Peyer's patch (tissue), 4 donors: ENCODE data around the gene EIF4E2. TPM values are rescaled to one million over a fixed set of nuclear protein-coding genes. Genes with fewer than 3 reads are reported as not detected.

Experiments used
- DNase-seq, 3 donors: peaks; one replicate each; pipeline ENCODE4 v3.0.0-alpha.2; 2017 to 2019
- H3K27ac ChIP-seq, 4 donors: fragments of 200-600 bp; sonication (generic); one replicate each; pipeline ENCODE4 v1.5.1; 2016 to 2019
- H3K27me3 ChIP-seq, 2 donors: fragments of 200-600 bp; sonication (generic); one replicate each; pipeline ENCODE4 v1.5.1; 2019
- H3K36me3 ChIP-seq, 3 donors: fragments of 200-600 bp; sonication (generic); one replicate each; pipeline ENCODE4 v1.5.1; 2016 to 2019
- H3K4me1 ChIP-seq, 4 donors: fragments of 200-600 bp; sonication (generic); one replicate each; pipeline ENCODE4 v1.5.1; 2016 to 2019
- H3K4me3 ChIP-seq, 4 donors: fragments of 200-600 bp; sonication (generic); 1 replicate in 3 of 4; 2 replicates in 1 of 4; pipeline ENCODE4 v1.5.1; 2016 to 2019; ENCODE audit warnings: mild to moderate bottlenecking in 1 of 4
- H3K9me3 ChIP-seq, 4 donors: fragments of 200-600 bp; sonication (generic); one replicate each; pipeline ENCODE4 v1.5.1; 2016 to 2019; ENCODE audit warnings: mild to moderate bottlenecking in 1 of 4
- POLR2A ChIP-seq, 2 donors: fragments of 450-650 bp; IDR thresholded peaks; one replicate each; pipeline ENCODE4 v1.5.1; 2017; ENCODE audit warnings: antibody characterized with exemption in 2 of 2, mild to moderate bottlenecking in 2 of 2, moderate library complexity in 2 of 2
- total RNA-seq, 4 donors: library from RNA; depleted of rRNA; stranded (reverse); fragments of >200 nt; gene quantifications; one replicate each; pipeline ENCODE4 v1.1.0, GENCODE V29; 2016
- TF ChIP-seq, protein P1 (sequence below), 6 experiments: fragments of 450-650 bp in 4 of 6; fragments of 200-600 bp in 2 of 6; sonication (generic) in 1 of 6; IDR thresholded peaks; one replicate each; pipeline ENCODE4 v1.5.1; 2017 to 2019; ENCODE audit warnings: antibody characterized with exemption in 6 of 6, mild to moderate bottlenecking in 3 of 6, moderate library complexity in 1 of 6

The EIF4E2 gene
- total RNA-seq, 4 donors from 2014 or later: 33.0 to 51.8 (median 44.1) TPM

- Histone ChIP-seq H3K9me3 (peaks cover 0 to 1% (median under 1%) of the 10 kb centered on the region in 4 donors), H3K27me3 (no peaks in the 10 kb centered on the region), H3K4me3 (no peak overlapping the region), H3K27ac (no peak overlapping the region), H3K4me1 (no peaks in the 10 kb centered on the region), H3K36me3 (no peaks in the 10 kb centered on the region)
- TF ChIP-seq, protein P1, sequence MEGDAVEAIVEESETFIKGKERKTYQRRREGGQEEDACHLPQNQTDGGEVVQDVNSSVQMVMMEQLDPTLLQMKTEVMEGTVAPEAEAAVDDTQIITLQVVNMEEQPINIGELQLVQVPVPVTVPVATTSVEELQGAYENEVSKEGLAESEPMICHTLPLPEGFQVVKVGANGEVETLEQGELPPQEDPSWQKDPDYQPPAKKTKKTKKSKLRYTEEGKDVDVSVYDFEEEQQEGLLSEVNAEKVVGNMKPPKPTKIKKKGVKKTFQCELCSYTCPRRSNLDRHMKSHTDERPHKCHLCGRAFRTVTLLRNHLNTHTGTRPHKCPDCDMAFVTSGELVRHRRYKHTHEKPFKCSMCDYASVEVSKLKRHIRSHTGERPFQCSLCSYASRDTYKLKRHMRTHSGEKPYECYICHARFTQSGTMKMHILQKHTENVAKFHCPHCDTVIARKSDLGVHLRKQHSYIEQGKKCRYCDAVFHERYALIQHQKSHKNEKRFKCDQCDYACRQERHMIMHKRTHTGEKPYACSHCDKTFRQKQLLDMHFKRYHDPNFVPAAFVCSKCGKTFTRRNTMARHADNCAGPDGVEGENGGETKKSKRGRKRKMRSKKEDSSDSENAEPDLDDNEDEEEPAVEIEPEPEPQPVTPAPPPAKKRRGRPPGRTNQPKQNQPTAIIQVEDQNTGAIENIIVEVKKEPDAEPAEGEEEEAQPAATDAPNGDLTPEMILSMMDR (IDR thresholded peaks at IDR 0.05): no peak
- TF ChIP-seq POLR2A (IDR thresholded peaks at IDR 0.05): no peak
- peak in 2 of 3 donors; percentile 42 to 45 for DNase-seq
Observed at GRCh38 chr2:232541195-232541960, 9.1 kb upstream of the EIF4E2 start.

DNA sequence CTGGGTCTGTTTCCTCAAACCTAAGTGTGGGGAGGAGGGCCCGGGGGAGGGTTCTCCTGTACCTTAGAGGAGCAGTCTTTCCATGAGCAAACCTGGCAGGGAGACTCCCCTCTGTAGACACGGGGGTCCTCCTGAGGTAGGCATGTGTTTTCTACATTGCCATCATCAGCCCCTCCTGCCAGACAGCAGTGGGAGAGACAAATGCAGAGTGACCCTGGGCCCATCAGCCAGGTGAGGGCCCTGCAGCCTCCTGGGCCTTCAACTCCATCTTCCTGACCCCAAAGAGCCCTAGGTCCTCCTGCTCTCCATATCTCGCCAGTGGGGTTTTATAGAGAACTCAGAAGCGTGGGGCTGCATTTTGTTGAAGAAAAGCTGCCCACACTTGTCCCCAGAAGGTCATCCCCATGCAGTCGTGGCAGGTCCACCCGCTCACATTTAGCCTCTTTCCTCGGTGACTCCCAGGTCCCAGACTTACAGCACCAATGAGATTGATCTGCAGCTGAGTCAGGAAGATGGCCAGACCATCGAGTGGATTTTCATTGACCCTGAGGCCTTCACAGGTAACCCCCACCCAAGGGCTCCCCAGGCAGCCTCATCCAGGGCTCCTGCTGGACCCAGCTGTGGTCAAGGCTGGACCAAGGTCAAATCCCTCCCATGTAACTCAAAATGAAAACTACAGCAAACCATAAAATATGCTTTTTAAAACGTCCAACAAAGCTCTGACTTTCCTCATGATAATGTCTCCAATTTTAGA, 8.4 kb upstream of the EIF4E2 start:
- Histone ChIP-seq H3K36me3 (no peaks in the 10 kb centered on the region), H3K9me3 (no peaks in the 10 kb centered on the region), H3K27me3 (no peaks in the 10 kb centered on the region), H3K4me3 (no peak overlapping the region), H3K4me1 (no peaks in the 10 kb centered on the region), H3K27ac (no peak overlapping the region)
- DNase-seq: no peak
- TF ChIP-seq, protein P1 (IDR thresholded peaks at IDR 0.05): no peak
- no peak for TF ChIP-seq POLR2A (IDR thresholded peaks at IDR 0.05)

- peak in 2 of 3 donors; percentile 34 to 37 for DNase-seq
- no peaks in the 10 kb centered on the region for H3K9me3 ChIP-seq
- H3K27me3 ChIP-seq: no peaks in the 10 kb centered on the region
- no peak overlapping the region for H3K27ac ChIP-seq
- H3K4me3 ChIP-seq: no peak overlapping the region
- no peaks in the 10 kb centered on the region for H3K4me1 ChIP-seq
- no peak for TF ChIP-seq POLR2A (IDR thresholded peaks at IDR 0.05)
- TF ChIP-seq, protein P1 (IDR thresholded peaks at IDR 0.05): no peak
- no peaks in the 10 kb centered on the region for H3K36me3 ChIP-seq
Observed at GRCh38 chr2:232542715-232543467, 7.6 kb upstream of the EIF4E2 start.

DNA sequence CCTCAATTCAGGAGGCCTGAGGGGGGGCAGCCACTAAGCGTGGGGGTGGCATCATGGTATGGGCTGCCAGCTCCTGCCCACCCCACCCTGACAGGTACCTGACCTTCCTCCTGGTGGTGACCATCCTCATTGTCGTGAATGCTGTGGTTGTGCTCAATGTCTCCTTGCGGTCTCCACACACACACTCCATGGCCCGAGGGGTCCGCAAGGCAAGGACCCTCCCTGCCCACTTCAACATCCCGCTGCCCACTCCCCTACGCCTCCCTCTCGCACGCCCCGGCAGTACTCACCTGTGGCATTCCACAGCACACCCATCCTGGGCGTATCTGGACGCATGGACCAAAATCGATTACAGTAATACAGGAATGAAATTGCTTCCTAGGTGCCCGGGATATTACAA, 7.0 kb upstream of the EIF4E2 start:
- no peaks in the 10 kb centered on the region for H3K36me3 ChIP-seq
- no peaks in the 10 kb centered on the region for H3K9me3 ChIP-seq
- H3K4me1 ChIP-seq: no peaks in the 10 kb centered on the region
- no peak overlapping the region for H3K27ac ChIP-seq
- peak in 1 of 3 donors; percentile 46 for DNase-seq
- H3K4me3 ChIP-seq: no peak overlapping the region
- TF ChIP-seq, protein P1 (IDR thresholded peaks at IDR 0.05): no peak
- no peak for TF ChIP-seq POLR2A (IDR thresholded peaks at IDR 0.05)
- no peaks in the 10 kb centered on the region for H3K27me3 ChIP-seq

GRCh38 chr2:232543928-232544631, 6.4 kb upstream of the EIF4E2 start:
- H3K4me3 ChIP-seq: no peak overlapping the region
- H3K27ac ChIP-seq: no peak overlapping the region
- H3K36me3 ChIP-seq: no peaks in the 10 kb centered on the region
- TF ChIP-seq, protein P1 (IDR thresholded peaks at IDR 0.05): no peak
- TF ChIP-seq POLR2A (IDR thresholded peaks at IDR 0.05): no peak
- DNase-seq: peak in 2 of 3 donors; percentile 42 to 44
- no peaks in the 10 kb centered on the region for H3K9me3 ChIP-seq
- no peaks in the 10 kb centered on the region for H3K27me3 ChIP-seq
- no peaks in the 10 kb centered on the region for H3K4me1 ChIP-seq
